Jurkat, Clone E6-1 (cell line): ENCODE measurements around the gene ANKS1B.
"Not testable (repeated sequence)": the region's sequence is repeated elsewhere in the genome, so short reads cannot be mapped to it uniquely, and the experiment has no call there.

Experiments used
- DNase-seq: peaks from one replicate; pipeline ENCODE4 v3.0.0-alpha.2; 2011; ENCODE audit warnings: low read depth, low spot score
- H3K4me3 ChIP-seq: 2 replicates; pipeline ENCODE4 v1.5.1; 2011; ENCODE audit warnings: mild to moderate bottlenecking, low read length, control low read depth, moderate library complexity

The ANKS1B gene

DNA sequence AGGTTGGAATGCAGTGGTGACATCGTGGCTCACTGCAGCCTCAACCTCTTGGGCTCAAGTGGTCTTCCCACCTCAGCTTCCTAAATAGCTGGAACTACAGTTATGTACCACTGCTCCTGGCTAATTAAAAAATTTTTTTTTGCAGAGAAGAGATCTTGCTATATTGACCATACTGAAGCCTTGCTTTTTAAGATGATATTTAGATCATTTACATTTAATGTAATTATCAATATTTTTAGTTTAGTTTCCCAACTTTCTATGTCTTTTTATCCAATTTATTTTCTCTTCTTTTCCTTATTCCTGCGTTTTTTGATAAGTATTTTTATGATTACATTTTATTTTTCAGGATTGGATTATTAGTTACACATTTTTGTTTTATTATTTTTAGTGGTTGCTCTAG lies 999.6 kb downstream of the ANKS1B start:
- no peak overlapping the region for H3K4me3 ChIP-seq
- DNase-seq, result no peak

GRCh38 chr12:98983647-98984046 lies 1001.1 kb downstream of the ANKS1B start:
- DNase-seq, result no peak
- no peak overlapping the region for H3K4me3 ChIP-seq

DNA sequence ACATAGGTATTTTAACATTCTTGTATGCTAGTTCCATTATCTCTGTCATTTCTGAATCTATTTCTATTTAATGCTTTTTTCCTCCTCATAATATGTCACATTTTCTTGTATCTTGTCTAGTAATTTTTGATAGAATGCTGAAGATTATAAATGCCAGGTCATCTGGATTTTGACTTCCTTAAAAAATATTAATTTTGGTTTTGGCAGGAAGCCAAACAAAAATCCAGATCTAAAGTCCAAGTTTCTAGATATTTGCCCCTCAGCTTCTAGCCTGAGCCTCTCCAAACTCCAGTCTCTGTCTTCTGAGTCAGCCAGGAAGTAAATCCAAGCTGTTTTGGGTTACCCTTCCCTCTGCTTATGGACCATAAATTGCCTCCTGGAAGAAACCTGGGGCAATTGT lies 1004.2 kb downstream of the ANKS1B start:
- H3K4me3 ChIP-seq, result no peak overlapping the region
- DNase-seq, result no peak

- DNase-seq, result no peak
- H3K4me3 ChIP-seq, result no peak overlapping the region
Measured at GRCh38 chr12:98977186-98977585, 1007.5 kb downstream of the ANKS1B start.

DNA sequence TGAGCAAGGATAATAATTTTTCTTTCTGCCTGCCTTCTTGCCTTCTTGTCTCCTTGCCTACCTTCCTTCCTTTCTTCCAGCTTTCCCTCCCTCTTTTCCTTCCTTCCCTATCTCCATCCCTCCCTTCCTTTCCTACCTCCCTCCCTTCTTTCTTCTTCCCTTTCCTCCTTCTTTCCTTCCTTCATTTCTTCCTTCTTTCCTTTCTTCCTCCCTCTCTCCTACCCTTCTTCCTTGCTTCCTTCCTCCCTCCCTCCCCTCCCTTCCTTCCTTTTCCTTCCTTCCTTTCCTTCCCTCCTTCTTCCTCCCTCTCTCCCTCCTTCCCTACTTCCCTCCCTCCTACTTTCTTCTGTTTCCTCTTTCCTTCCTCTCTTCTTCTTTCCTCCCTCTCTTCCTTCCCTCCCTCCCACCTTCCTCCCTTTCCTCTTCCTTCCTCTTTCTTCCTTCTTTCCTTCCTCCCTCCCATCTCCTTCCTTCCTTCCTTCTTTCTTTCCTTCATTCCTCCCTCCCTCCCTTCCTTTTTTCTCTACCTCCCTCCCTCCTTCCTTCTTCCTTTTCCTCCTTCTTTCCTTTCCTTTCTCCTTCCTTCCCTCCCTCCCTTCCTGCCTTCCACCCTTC lies 1009.9 kb downstream of the ANKS1B start:
- H3K4me3 ChIP-seq, result no peak overlapping the region
- DNase-seq, result no peak

DNA sequence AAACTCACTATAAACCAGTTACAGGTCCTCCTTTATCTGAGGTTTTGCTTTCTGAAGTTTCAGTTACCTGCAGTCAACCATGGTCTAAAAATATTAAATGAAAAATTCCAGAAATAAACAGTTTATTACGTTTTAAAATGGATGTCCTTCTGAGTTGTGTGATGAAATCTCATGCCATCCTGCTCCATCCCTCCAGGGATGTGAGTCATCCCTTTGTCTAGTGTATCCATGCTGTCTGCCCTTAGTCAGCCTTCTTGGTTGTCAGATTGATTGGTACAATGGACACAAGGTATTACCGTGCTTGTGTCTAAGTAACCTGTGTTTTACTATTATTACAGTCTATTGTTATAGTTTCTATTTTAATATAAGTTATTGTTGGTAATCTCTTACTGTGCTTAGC lies 1011.3 kb downstream of the ANKS1B start:
- no peak overlapping the region for H3K4me3 ChIP-seq
- DNase-seq, result no peak

DNA sequence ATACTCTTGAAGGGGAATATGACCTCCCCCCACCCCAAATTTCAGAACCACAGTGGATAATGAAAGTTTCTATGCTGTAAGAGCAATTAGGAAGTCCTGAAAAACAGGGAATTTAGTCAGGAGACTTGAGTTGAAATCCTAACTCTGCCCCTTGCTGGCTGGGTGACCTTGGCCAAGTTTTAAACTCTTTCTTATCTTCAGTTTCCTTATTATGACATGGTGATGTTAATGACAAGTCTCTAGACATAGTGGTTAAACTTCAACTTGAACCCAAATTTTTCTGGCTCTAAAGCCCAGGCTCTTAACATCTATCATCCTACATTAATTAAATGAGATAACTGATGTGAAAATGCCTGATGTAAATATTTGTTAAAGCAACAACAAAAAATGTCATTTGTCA lies 1013.8 kb downstream of the ANKS1B start:
- no peak overlapping the region for H3K4me3 ChIP-seq
- no peak for DNase-seq

GRCh38 chr12:98970210-98970609 lies 1014.5 kb downstream of the ANKS1B start:
- DNase-seq, result no peak
- H3K4me3 ChIP-seq, result no peak overlapping the region

- H3K4me3 ChIP-seq, result no peak overlapping the region
- DNase-seq, result no peak
Measured at GRCh38 chr12:98968896-98969295, 1015.8 kb downstream of the ANKS1B start.

DNA sequence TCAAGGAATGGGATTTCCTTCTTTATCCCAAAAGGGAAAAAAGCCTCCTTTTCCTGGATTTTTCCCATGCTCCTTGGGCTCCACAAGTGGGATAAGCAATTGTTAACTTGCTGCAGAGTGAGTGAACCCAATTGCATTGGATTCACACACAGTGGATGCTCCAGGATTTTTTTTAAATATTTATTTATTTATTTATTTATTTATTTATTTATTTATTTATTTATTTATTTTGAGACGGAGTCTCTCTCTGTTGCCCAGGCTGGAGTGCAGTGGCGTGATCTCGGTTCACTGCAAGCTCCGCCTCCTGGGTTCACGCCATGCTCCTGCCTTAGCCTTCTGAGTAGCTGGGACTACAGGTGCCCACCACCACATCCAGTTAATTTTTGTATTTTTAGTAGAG lies 1027.6 kb downstream of the ANKS1B start:
- not testable (repeated sequence) for DNase-seq, H3K4me3 ChIP-seq

DNA sequence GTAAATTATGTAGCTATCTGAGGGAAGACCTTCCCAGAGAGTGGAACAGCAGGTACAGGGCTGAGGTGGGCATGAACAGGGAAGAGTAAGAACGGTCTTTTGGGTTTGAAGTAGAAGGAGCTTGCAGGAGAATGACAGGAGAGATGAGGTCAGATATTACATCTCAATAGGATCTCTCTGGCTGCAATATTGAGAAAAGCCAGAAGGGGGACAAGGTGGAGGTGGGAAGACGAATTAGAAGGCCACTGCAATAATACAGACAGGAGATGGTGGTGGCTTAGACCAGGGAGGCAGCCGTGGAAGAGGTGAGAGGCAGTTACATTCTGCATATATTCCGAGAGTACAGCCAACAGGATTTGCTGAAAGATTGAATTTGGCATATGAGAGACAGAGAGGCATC lies 1029.5 kb downstream of the ANKS1B start:
- H3K4me3 ChIP-seq, result no peak overlapping the region
- DNase-seq, result peak; percentile 23

GRCh38 chr12:98954506-98954905 lies 1030.2 kb downstream of the ANKS1B start:
- no peak for DNase-seq
- H3K4me3 ChIP-seq, result no peak overlapping the region

- no peak overlapping the region for H3K4me3 ChIP-seq
- DNase-seq, result no peak
Measured at GRCh38 chr12:98951406-98951805, 1033.3 kb downstream of the ANKS1B start.

GRCh38 chr12:98948343-98948949 lies 1036.3 kb downstream of the ANKS1B start:
- no peak overlapping the region for H3K4me3 ChIP-seq
- DNase-seq, result no peak

GRCh38 chr12:98945864-98946263 lies 1038.9 kb downstream of the ANKS1B start:
- H3K4me3 ChIP-seq, result no peak overlapping the region

DNA sequence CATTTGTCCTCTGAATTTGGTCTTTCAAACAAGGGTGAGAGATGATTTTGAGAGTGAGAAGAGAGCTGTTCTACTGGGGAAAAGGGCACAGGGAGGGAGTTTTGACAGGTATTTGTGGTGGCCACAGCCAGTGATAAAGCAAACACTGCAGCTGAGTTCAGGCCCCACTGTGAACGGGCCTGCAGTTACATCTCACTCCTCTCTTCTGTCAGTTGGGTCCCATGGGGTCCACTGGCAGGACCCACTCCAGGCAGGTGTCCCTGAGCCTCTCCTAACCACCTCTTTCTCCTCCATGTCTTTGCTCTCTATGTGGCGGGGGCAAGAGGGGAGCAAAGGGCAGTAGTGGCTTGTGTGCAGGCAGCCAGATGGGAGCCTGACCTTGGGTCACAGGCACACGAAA lies 1044.8 kb downstream of the ANKS1B start:
- no peak for DNase-seq
- H3K4me3 ChIP-seq, result no peak overlapping the region

More at GRCh38 chr12:98945864-98946263, 1038.9 kb downstream of the ANKS1B start:
- DNase-seq, result no peak

- DNase-seq, result peak; percentile 4
- no peak overlapping the region for H3K4me3 ChIP-seq
Measured at GRCh38 chr12:98939350-98939749, 1045.4 kb downstream of the ANKS1B start.

DNA sequence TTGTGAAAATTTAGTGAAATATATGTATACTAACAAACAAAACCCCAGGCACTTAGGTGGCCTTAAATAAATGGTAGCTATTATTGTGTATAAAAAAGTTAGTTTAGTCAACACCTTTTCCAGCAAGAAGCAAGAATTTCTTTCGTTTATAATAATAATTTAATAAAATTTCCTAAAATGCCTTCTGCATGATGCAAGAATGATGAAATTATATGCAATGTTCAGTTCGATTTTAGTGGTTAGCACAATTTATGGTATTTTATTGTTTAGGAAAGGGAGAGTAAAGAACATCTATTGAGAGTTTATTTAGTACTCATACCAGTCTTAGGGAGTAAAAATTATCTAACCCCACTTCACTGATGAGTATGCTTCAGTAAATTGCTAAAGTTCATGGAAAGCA lies 1048.9 kb downstream of the ANKS1B start:
- no peak for DNase-seq
- no peak overlapping the region for H3K4me3 ChIP-seq

DNA sequence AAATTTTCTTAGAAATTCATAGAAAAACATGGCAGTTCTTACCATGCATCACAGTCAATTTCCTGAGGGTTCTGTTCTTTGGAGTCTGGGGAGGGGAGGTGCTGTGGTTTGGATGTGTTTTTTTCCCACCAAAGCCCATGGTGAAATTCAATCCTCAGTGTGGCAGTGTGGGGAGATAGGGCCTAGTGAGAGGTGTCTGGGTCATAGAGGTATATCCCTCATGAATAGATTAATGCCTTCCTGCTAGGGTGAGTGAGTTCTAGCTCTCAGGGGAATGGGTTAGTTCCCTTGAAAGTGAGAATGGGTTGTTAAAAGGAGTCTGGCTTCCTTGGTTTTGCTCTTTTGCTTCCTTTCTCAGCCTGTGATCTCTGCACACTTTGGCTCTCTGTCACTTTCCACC lies 1061.9 kb downstream of the ANKS1B start:
- no peak for DNase-seq
- H3K4me3 ChIP-seq, result no peak overlapping the region

DNA sequence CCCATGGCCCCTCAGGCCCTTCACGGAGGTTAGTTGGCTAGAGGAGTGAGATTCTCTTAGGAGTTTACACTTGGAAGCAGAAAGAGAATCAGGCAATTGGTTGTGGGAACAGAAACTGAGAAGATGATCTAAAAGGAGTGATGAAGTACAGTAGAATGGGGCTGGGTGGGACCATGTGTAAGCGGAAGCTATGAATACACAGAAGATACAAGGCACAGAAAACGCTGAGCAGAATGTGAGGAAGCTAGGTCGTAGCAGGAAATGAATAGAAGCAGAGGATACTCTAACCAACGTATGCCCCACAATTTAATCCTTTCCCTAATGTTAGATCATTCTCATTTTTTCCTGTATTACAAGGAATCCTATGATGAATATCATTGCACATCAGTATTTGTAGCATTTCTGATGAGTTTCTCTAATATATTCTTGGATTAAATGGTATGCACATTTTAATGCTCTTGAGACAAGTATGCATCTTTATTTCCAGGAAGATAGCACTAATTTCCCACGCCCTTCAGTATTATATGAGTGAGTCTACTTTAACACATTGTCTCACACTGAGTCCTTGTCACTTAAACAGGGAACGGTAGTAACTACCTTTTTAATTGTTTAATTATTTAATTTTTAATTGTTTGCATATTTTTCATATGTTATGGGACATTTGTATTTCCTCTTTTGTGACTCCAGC lies 1066.4 kb downstream of the ANKS1B start:
- H3K4me3 ChIP-seq, result no peak overlapping the region
- no peak for DNase-seq

DNA sequence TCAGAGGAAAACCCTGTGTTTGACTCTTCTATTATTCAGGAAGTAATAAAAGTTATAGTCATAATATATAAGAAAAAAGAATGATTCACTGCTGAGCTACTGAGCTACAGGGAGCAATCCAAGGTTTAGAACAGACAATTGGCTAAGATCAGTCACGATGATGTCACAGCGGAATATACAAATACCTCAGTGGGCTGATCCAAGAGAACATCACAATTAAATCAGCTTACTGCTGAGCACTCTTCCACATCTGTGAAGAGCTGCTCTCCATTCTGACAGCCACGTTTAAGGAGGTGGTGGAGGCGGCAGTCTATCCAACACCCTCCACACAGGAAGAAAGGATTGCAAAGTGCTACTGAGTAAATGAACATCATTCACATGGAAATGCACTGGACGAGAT lies 1068.6 kb downstream of the ANKS1B start:
- H3K4me3 ChIP-seq, result no peak overlapping the region
- DNase-seq, result no peak
